ENCODE measurements around the gene ITGB6.

ITGB6 gene

DNA sequence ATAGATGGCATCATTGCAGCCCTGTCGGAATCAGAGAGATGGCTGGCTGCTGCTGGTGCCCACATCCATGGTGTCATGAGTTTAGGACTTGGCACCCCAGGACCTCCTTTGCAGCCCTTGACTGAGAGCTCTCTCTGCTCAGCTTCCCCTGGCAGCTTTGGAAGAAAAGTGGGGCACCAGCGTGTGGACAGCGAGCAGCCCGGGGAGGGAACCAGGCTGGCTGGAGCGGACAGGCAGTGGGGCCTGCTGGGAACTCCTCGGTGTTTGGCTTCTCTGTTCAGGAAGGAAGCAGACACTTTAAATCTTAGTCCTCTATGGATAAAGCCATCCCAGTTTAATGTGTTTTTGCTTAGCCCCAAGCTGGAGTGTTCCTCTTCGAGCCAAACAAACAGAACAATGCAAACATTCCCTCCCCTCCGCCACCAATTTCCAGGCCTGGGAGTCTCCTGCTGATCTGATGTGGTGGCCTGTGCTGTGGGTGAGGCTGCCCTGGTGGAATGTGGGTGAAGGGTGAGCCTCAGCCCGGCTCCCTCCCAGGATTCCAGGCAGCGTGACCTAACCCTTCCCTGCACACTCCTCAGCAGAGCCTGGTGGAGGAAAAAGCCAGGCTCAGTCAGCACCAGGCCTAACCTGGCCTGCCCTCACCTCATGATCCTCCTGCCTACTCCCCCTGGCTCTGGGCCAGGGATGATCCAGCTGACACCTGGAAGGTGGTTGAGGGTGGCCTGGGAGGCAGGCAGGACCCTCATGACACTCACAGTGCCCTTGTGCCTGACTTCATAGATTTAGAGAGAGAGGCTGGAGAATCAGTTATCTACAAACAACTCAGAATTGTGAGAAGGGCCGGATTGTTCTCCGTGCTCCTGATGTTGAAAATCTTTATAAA lies 21.6 kb upstream of the ITGB6 start:
- DNase-seq (ENCODE audit: low read depth) = no peak

DNA sequence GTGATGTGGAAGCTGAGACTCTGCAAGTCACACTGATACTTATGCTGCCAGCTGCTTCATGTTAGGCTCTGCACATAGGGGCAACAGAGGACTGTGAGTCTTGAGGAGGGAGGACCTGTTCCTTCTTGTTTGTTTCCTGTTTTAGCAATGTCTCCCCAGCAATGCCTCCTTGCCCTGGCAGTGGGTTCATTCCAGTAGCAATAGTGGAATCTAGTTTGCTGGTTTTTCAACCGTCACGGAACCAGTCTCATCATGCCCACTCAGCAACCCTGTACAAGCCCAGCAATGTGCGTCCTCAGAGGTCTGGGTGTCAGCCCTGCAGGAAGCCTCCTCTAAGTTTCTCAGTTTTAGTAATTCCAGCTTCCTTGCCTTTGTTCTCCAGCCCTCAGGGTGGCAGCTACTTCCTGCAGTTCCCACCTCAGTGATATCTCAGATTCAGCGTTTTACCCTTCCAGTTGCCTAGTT lies 20.5 kb upstream of the ITGB6 start:
- DNase-seq (ENCODE audit: low read depth) = no peak

DNA sequence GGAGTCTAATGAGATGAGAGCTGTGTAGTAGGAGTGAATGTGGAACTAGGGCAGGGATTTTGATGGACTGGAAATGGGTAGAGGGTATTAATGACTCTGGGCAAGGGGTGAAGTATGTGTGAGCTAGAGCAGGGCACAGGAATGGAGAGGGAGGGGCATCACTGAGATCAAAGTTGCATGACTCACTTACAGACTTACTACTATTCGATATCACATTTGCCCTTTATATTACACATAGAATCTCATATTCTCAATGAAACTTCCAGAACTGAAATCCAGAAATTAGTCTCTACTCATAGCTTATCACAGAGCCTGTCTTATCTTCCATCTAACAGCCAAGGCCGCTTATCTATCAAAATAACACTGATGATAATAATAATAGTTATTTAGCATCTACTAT lies 20.0 kb upstream of the ITGB6 start:
- no peak for DNase-seq (ENCODE audit: low read depth)

DNA sequence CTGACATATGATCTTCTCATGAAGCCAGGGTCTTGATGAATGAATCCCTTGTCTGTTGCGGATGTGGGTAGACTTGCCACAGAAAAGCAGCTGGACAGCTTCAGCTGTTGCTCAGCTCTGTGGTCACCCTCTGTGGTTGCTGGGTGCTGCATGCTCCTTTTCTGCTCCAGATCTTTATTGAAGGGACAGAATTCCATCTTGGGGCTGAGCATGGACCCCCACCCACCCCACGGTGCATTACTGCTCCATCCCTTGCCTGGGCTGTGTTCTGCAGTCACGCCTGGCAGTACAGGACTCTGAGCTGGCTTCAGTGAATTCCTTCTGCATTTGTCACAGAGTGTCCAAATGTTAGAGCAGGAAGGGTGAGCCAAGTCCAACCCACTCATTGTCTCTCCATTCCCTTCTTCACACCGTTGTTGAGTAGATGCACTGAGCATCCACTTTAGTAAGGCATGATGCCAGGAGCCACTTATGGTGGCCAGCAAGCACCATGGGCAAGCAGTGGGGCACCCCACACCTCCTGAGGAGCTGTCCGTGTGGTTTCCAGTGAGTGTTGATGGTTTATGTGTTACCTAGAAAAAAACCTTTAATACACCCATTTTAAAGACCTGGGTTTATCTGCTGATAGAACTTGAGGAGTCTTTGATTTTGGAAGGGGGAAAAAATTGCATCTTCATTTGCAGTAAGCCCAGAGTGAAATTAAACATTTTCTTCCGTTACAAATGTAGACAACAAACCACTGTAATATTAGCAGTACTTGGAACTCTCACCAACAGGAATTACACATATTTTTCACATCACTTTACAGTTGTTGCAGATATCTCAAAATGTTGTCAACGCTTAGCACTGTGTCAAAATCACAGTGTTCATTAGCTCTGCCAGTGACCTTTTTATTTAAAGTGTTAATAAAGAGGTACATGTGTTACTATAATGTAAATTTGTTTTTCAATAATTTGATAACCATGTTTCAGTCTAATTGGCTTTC lies 14.7 kb upstream of the ITGB6 start:
- DNase-seq (ENCODE audit: low read depth) = no peak

DNA sequence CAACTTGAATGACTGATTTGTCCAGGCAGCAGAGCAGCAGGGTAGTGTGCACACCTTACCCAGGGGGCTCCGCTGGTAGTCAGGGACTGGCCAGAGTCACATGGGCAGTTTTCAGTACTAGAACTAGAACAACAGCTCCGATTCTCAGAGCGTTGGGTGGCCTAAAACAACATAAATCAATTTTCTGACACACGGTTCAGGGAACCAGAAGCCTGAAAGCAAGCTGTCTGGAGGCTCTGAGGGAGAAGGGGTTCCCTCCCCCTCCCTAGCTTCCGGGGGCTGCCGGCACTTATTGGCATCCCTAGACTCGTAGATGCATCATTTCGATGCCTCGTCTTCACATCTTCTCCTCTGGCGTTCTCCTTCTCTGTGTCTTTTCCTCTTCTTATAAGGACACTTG lies 13.4 kb upstream of the ITGB6 start:
- DNase-seq (ENCODE audit: low read depth) = no peak

DNA sequence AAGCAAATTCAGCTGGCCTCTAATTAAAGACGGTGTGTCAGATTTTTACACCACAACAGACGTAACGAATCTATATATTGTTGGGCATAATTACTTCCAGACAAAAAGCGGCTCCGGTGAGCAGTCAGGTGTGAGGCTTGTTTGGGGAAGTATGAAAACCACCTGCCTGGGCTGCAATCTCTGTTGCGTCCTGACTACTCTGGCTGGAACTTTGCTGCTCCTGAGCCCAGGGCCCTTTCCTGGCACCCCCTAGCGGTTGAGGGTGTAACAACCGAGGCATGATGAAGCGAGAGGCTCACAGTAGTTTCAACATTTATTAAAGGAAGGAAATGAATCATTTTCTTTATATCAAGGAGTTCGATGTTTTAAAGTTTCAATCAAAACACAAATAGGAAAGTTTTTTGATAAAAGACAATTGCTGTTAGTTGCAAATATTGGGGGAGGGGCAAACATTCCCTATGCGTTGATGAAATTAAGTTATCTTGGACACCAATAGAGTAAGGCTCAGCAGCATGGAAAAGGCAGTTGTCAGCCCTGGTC lies 10.6 kb upstream of the ITGB6 start:
- DNase-seq (ENCODE audit: low read depth) = peak; percentile 60

DNA sequence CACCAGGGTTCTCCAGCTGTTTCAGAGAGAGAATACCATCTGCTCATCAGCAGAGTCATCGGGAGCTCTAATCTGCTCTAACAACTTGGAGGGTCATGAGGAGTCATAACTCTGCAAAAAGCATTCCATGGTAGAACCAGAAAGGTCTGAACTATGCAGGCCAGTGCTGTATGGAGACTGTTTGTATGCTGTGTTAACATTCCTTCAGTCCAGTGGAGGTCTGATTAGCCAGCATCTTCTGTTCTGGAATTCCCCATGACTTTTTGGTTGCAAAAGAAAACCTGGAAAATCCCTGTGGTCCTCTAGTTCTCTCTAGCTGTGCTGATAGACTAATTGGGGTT lies 9.4 kb upstream of the ITGB6 start:
- DNase-seq (ENCODE audit: low read depth) = no peak

DNA sequence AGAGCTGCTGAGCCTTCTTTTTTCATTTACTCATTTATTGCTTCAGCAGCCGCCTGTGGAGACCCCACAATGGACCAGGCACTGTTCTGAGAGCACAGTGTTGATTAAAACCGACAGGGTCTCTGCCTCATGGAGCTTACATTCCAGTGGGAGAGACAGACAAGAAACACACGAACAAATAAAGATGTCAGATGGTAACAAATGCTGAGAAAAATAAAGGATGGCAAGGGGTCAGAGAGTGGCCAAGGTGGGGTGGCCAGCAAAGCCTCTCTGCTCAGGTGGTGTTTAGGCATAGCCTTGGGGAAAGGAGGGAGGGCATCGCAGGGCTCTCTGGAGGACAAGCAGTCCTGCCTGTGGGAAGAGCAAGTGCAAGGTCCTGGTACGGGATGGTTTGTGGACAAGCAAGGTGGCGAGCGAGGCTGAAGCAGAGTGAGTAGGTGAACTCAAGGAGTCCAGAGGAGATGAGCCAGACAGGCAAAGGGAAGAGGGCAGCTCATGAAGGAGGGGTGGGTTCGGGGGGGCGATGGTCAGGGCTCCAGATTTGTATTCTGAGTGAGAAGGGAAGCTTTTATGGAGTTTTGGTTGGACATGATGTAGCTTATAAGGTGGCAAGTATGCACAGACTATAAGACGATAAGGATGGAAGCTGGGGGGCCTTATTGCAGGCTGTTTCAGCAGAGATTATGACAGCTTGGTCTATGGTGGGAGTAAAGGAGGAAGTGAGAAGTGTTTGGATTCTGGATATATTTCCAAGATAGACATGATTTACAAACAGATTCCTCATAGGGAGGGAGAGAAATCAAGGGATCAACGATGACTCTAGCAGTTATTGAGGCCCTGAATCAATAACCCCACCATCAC lies 8.8 kb upstream of the ITGB6 start:
- DNase-seq (ENCODE audit: low read depth) = no peak

DNA sequence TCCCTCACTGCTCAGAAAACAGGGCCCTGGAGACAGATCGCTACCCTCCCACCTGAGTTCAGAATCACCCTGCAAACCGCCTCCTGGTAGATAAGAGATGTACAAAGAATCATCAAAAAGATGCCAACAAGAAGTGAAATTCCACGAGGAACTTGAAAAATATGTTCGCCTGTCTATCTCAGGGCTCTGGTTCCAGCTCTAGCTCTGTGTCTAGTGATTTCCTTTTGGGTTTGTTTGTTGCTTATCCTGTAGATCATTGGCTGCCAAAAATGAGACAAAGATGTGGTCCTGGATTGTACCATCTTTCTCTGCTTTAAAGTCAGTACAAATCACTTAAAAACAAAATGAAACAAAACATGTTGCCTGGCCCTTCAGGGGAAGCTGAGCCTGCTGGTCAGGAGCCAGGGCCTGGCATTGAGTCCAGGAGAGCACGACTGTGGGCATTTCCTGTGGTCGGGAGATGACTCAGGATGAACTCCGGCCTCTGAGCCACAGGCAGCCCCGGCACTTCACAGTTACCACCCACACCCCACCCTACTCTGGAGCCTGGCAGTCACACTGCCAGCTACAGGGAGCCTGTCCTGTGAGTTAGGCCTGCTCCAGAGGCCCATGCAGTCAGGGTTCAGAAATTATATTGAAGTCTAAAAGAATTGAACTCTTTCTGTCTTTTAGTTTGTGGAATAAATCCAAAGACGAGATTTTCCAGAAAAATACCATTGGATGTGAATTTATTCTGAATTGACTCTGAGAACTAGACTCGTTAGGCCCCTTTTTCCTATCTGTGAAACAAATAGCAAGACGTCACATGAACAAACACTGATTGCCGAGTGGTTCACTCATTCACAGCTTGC lies 8.0 kb upstream of the ITGB6 start:
- DNase-seq (ENCODE audit: low read depth) = no peak

DNA sequence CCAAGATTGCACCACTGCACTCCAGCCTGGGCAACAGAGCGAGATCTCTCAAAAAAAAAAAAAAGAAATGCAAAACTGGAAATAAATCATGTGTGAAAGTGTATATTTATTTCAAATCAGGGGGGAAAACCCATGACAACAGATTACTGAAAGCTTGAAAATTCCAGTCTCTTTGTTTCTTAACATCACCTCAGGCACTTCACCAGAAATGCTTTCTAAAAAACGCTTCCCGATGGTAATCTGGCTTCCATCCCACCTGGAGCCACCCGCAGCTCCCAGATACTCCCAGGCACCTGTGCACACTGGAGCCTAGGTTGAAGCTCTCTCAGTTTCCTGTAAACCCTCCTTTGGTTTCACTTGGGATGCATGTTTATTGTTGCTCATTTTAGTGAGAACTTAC lies 7.2 kb upstream of the ITGB6 start:
- no peak for DNase-seq (ENCODE audit: low read depth)

DNA sequence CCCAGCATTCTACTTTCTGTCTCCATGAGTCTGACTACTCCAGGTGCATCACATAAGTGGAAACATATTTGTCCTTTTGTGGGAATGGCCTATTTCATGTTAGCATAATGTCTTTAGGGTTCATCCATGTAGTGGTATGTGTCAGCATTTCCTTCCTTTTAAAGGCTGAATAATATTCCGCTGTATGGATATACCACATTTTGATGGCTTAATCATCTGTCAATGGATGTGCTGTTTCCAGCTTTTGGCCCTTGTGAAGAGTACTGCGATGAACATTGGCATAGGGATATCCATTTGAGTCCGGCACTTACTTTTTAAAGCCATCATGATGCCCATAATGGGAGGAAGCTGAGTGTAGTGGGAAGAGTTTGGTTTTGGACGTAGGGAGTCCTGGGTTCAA lies 6.4 kb upstream of the ITGB6 start:
- DNase-seq (ENCODE audit: low read depth) = no peak

DNA sequence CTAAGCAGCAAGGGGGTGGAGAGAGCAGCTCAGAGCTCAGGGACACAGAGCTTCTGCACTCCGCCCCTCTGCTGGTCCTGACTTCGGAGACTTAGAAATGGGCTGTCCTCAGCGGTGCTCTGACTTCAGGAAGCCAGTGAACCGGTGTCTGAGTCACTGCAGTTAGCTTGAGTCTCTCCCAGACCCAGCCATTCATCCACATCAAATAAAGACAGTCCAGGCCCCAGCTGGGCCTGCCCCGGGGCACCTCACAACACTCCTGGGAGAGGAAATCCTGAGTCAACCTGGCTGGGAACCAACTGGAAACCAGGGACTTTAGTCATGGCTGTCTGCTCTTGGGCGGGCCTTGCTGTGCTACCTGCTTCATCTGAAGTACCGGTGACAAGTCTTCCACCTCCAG lies 5.4 kb upstream of the ITGB6 start:
- DNase-seq (ENCODE audit: low read depth) = no peak

DNA sequence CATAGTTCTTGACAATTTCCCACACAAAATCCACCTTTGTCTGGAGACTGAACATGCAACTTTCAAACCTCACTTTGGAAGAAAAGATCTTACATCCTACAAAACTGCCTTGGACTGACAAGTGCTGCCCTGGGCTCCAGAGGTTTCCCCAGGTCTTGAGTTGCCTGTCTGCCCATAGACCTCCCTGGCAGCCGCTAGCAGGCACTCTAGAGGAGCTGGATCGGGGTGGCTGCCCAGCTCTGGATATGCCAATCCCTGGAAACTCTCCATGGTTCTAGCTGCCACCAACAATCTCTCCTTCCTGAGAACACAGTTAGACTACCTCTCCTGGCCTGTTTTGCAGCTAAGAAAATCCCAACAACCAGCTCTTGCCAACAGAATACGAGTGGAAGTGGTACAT lies 3.4 kb upstream of the ITGB6 start:
- no peak for DNase-seq (ENCODE audit: low read depth)

DNA sequence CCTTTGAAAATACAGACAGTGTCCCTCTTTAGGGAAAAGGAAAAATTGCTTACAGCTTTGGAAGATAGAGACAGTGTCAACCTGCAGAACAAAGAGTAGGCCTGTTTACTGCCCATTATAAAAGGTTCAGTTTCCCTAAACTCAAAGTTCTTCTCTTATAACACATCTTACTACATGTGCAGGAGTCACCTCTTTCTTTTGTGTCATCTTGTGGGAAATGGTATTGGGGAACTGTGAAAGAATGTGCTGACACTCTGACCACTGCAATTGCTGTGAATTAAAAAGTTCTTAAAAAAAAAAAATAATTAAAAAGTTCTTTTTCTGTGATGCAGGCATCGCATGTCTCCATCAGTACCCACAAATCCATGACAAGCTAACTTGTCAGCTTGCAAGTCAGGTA lies 2.9 kb upstream of the ITGB6 start:
- no peak for DNase-seq (ENCODE audit: low read depth)

DNA sequence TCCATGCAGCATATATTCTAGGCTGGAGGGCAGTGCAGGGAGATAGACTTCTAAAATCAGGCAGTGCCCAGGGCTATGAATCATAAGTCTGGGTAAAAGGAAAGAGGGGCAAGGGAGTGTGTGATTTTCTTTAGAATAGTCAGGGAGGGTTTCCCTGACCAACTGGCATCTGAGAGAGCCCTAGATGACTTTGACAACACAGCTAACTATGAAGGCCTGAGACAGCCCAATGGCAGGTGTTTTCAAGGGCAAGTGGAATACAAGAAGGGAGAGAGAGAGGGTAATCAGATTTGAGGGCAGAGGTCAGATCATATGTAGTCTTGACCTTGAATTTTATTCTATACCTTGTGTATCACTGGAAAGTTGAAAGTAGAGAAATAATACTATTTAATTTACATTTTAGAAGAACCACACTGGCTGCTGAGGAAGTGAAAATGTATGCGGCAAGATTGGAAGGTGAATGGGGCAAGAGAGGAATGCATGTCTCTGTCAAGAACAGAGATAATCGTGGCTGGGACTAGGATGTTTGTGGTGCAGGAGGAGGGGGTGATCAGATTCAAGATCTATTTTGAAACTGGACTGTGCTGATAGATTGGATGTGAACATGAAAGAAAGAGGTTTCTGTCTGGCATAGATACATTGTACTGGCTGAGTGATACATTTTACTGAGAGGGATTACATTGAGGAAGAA lies 1.9 kb upstream of the ITGB6 start:
- no peak for DNase-seq (ENCODE audit: low read depth)

DNA sequence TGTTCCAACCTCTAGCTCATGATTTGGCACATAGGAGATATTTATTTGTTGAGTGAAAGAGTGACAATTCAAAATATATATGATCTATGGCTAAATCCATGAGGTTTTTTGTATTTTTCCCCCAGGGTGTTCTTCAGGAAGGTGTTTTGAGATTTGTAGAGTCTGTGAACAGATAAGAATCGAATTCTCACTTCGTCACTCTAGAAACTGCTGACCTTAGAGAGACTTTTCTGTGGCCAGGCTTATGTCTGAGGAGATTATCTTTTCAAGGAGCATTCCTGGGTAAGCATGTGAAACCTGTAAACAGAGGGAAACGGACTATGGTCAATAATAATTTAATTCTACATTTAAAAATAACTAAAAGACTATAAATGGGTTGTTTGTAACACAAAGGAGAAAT lies 849 bp upstream of the ITGB6 start:
- DNase-seq (ENCODE audit: low read depth) = no peak

DNA sequence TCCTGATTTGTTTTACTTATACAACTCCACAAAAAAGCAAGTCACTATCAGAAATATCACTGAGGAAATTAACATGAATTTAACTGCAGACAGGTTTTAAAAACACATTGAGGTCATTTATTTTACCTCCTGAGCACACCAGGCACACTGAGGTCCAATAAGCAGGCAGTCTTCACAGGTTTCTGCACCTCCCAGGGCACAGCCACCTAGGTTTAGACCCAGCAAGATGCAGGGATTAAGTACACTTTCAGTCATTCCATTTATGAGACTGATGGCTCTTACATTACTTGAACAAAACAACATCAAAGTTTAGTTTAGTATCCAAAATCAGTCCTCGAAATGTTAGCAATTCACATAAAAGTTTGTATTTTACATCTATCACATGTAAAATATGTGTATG lies 1.0 kb downstream of the ITGB6 start:
- no peak for DNase-seq (ENCODE audit: low read depth)

DNA sequence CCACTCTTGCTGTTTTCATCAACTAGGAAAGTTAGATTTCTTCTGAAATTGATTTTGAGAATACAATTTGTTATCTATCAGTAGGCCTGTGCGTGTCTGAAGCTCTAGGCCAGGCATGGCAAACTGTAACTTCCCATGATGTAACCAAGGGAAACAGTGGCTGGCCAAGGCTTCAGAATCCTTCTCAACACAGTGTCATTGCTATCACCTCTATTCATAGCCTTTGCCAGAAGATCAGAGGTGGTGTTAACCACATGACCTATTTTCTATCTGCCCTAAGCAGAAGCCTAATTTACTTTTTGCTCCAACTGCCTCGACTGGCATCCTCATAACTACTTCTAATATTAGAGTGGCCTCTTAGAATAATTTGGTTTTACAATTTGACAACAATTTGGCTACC lies 2.5 kb downstream of the ITGB6 start:
- DNase-seq (ENCODE audit: low read depth) = no peak

DNA sequence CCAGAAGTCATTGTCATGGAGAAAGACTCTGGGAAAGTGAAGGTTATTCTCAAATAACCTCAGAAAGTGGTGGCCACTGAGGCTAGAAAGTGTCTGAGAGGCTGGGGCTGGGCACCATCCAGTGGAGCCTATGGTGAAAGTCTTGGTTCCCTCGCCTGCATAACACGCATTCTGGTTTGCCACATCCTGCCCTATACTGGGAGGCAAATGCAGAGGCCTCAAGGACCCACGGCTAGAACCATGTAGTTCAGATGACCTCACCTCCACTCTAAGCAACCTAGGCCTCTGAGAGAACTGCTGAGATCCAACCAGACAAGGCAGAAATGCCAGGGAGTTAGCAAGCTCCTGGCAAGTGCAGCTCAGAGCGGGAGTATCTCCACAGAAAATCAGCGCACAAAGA lies 5.1 kb downstream of the ITGB6 start:
- DNase-seq (ENCODE audit: low read depth) = no peak

DNA sequence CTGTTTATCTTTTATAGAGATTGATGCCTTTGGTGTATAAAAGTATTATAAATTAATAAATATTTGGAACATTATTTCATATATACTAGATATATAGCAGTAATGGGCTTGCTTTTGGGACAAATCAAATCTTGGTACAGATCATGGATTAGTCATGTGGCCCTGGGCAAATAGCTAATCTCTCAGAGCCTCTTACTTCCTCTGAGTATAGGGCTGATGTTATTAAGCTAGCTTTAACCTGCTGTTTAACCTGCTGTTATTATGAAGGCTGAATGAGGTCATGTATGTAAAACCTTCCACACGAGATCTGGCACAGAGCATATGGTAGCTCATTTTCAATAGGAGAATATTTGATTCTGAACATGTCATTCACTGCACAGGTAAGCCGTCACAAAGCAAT lies 5.7 kb downstream of the ITGB6 start:
- no peak for DNase-seq (ENCODE audit: low read depth)
